GM21619 (cell line): ENCODE results near the gene ULK4.
"Not testable (repeated sequence)": the region's sequence is repeated elsewhere in the genome, so short reads cannot be mapped to it uniquely, and the experiment has no call there.

Experiments
- ATAC-seq: cut with Tn5 transposase; IDR thresholded peaks from one replicate; pipeline ENCODE4 v1.9.1; 2021; ENCODE audit not compliant: unreplicated experiment

Gene ULK4

DNA sequence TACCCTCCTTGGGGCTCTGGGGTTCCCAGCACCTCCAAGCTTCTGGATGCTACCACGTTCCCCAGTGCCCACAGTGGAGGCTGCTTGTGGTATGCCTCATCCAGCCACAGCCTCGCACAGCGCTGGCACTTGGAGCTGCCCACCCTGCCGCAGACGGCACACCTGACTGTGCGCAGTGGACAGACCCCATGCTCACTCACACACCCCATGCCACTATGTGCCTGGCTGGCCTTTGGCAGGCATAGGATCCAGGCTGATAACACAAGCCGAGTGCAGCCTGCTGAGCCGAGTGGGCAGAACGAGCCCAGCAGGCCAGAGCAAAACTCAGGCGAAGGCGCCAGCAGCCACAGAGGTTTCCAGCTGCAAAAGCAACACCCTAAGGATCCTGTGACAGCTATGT lies 311.5 kb downstream of the ULK4 start:
- no peak for ATAC-seq

DNA sequence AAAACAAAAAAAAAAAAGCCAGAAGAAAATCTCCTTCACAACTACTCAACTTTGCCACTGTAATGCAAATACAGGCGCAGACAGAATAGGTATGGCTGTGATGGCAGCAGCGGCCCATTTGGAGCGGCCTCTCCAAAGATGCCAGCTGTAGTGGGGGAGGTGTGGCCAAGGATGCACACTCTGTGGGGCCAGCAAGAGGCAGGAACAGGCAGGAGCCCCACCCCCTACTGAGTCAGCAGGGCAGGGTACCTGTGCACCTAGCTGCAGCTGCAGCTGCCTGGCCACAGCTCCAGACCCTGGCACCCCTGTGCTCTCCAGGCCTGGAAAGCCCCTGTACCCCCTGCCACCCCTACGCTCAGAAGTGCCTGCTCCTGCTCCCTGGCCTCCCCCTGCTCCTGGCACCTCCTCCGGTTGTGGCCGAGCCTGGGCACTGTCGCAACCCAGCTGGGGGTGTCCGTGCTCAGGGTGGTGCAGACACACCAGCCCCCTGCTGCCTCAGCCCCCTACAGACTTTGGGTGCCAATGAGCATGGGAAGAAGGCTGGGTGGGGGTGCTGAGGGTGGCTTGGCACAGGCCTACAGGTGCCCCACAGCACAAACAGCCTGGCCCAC lies 312.7 kb downstream of the ULK4 start:
- no peak for ATAC-seq

DNA sequence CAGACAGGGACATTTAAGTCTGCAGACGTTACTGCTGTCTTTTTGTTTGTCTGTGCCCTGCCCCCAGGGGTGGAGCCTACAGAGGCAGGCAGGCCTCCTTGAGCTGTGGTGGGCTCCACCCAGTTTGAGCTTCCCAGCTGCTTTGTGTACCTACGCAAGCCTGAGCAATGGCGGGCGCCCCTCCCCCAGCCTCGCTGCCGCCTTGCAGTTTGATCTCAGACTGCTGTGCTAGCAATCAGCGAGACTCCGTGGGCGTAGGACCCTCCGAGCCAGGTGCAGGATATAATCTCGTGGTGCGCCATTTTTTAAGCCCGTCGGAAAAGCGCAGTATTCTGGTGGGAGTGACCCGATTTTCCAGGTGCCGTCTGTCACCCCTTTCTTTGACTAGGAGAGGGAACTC lies 314.2 kb downstream of the ULK4 start:
- not testable (repeated sequence) for ATAC-seq

DNA sequence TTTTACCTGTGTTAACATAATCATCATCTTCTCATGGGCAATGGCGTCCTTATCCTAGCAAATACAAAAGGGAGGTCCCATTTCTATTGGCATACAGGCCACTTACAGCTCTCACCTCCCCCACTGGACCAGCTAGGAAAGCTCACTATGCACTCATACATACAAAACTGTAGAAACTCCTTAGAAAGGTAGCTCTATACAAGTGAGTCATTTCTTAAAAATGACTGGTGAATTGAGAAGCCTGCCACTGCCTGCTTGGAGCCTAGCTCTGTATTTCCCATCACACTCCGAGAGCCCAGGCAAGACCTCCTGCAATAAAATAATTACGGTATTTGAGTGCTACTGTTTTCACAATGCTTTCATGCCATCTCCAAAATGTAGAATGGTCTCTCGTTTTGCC lies 321.8 kb downstream of the ULK4 start:
- ATAC-seq = no peak

DNA sequence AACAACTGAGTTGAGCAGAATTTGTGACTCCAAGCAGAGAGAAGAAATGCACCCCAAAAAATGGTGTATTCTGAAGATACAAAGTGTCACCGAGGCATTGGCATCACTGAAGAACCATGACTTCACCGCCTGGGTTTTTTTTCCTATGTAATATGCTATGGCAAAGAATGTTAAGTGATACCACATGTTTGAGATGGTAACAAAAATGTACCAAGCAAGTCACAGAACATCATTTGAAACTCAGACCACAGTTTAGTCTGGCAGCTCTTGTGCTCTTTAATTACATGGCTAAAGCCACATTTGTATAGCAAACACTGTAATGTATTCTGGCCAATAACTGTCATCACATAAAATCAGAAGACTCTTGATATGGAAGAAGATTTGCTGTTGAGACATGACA lies 323.5 kb downstream of the ULK4 start:
- no peak for ATAC-seq

DNA sequence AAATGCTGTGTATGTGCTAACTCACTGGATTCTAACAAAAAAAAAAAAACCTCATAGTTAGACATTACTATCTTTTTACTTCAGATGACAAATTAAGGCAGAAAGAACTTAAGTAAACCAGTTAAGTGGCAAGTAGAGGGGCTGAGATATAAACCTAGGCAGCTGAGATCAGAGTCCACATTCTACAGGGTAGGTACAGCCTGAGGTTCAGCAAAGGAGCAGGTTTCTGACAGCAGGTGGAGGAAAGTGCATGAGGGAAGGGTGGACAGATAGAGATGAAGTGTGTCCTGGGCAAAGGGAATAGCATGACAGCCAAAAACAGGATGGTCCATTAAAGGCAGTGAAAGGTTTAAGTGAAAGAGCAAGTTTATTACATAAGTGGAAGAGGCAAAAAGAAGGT lies 329.2 kb downstream of the ULK4 start:
- no peak for ATAC-seq

DNA sequence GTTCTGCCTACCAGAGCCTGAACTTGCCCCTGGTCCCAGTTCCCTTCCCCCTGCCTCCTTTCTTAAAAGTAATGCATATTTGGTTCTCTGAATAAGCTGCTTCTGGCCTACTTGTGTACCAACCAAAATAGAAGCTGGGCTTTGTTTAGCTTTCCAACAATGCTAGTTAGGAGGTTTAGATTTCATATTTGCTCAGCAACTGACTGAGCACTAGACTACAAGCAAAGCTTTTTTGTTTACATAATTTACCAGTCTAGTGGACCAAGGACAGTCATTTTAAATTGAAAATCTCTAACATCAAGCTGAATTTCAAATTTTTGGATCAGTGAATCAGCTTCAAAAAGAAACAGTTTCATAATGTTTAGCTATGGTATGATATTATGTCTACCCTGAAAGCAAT lies 331.2 kb downstream of the ULK4 start:
- no peak for ATAC-seq

DNA sequence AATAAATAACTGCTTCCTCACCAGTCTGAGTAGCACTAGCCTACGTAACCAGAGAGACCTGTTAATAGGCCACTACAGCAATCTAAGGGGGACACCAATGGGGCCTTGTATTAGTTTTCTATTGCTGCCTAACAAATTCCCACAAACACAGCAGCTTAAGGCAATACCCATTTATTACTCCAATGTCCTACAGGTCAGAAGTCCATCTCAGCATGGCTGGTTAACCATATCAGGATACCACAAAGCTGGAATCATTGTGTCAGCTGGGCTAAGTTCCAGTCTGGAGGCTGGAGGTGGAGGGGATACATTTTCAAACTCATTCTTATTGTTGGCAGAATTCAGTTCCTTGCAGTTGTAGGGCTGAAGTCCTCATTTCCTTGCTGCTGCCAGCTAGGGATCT lies 331.9 kb downstream of the ULK4 start:
- ATAC-seq = no peak

DNA sequence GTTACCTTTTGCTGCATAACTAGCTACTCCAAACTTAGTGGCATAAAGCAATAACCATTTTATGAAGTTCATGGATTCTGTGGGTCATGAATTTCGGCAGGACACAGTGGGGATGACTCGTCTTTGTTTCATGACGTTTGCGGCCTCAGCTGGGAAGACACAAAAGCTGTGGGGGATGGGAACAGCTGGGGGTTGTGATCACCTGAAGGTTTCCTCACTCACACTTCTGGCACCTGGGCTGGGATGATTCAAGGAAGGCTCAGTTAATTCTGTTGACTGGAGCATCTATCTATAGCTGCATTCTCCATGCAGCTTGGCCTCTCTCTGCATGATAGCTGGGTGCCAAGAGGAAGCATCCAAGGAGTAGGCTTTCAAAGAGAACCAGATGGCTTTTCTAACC lies 332.8 kb downstream of the ULK4 start:
- no peak for ATAC-seq

DNA sequence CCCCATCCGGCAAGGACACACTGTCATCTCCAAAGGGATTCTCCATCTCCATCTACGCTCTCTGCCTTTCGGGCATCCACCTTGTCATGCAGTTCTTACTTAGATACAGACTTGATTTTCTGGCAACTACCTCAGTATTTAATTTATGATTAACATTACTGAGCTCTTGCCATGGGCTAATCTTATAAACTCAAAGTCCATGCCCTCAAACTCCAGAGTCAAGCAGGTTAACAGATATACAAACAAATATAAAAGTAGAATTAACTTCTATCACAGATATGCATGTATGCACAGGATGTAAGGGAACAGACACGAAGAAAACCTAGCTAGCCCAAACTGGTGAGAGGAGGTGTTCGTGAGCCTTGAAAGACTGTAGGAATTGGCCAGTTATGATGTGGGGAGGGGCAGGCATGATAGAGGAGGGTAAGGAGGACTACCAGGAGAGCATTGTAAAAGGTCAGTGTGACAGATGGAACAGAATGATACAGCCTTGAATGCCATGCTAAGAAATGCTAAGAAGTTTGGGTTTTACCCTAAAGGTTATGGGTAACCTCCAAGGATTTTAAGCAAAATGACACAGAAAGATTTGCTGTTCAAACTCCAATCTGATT lies 334.3 kb downstream of the ULK4 start:
- no peak for ATAC-seq

DNA sequence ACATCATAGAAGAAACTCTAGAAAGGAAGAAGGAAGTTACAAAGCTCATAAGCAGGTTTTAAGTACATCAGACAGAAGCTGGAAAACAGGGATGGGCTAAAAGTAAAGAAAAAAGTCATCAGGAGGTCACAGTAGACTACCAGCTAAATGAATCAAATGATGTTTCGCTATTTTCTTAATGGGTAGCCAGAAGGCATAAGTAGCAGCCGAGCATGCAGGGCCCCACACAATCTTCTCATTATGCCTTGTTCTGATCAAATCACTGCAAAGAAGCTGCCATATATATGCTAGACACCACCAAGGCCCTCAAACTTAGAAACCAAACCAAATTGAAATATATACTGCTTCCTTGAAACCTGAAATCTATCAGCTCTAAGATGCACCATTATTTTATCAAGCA lies 349.1 kb downstream of the ULK4 start:
- ATAC-seq = no peak

DNA sequence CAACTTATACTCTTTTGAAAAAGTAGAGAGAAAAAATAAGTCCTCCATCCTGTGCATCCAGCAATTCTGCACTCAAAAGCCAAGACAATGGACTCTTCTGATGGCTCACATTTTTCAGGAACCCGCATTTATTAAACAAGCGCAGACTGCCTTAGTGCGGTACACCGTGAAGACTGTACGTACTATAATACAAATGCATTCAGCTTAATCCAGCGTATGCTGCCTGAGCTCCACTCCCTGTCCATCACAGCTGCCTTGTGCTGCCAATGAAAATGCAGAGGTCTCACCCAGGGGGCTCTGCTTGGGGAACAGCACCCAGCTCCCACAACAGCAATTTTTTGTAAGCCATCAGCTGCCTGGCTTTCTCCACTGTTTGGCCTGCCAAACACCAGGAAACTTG lies 350.9 kb downstream of the ULK4 start:
- ATAC-seq = no peak

DNA sequence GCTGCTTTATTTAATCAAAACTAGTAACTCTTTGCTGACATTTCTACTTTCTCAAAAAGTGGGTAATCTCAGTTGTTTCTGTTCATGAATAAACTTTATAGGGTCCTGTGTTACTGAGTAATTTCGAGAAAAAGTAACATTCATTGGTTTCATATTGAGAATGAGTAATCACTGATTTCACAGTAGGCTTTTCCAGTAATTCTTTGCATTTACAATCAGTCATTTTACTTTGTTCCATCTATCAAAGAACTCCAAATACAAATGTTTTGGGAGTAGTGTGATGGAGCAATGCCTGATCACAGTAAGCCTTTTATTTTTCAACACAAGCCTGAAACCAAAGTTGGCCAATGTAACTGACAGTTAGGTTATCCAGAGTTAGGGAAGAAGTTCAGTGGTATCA lies 353.6 kb downstream of the ULK4 start:
- no peak for ATAC-seq

DNA sequence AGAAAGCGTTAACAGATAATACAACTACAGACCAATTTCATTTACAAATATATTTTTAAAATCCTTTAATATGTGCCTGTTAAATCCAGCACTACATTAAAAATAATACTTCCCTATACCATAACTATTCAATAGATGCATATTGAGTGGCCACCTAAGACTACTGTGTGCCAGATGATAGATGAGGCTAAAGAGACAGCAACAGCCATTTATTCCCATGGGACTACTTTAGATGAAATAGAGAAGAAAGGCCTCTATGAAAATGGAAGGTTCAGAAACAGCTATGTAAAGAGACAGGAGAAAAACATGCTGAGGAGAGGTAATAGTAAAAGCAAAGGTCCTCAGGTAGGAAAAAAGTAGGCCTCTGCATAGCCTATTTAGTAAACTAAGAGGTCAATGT lies 358.1 kb downstream of the ULK4 start:
- ATAC-seq = no peak

DNA sequence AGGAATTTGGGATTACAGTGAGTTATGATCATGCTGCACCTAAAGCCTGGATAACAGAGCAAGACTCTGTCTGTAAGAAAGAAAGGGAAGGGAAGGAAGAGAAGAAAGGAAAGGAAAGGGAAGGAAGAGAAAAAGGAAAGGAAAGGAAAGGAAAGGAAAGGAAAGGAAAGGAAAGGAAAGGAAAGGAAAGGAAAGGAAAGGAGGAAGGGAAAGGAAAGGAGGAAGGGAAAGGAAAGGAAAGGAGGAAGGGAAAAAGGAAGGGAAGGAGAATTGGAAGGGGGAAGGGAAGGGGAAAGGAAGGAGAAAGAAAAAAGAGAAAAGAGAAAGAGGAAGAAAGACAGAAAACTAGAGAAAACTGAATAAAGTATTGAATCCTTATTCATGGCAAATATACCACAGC lies 359.8 kb downstream of the ULK4 start:
- no peak for ATAC-seq

DNA sequence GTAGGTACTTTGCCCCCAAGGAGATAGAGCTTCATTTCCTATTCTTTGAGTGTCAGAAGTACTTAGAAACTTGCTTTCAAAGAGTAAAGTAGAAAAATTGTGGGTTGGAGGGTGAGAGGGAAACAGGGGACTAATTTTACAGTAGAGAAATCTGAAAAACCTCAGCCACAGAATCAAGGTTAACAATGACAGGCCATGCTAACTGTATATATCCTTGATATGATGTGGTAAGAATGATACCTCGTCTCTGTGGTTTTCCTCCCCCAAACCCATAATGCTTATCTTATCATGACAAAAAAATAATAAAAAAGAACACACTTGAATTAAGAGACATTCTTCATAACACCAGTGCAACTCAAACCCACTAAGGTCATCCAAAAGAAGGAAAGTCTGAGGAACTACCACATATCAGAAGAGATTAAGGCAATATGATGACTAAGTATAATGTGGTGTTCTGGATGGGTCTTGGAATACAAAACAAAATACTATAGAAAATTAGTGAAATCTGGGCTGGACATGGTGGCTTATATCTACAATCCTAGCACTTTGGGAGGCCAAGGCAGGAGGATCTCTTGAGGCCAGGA lies 360.4 kb downstream of the ULK4 start:
- ATAC-seq = no peak

DNA sequence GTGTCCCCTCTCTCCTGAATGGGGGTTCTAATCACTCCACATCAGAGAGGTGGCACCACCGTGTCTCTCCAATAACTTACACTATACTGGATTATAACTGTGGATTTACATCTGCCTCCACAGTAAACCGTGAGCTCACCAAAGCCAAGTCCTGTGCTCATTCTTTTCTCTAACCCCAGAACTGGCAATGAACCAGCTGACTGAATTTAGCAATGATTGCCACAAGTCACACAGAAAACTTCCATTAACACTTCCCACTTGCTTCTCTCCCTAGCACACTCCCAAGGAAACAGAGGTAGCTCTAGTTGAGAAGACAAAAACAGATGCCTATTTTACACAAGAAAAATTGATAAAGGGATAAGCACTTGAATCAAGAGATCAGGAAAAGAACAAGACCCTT lies 361.3 kb downstream of the ULK4 start:
- no peak for ATAC-seq

DNA sequence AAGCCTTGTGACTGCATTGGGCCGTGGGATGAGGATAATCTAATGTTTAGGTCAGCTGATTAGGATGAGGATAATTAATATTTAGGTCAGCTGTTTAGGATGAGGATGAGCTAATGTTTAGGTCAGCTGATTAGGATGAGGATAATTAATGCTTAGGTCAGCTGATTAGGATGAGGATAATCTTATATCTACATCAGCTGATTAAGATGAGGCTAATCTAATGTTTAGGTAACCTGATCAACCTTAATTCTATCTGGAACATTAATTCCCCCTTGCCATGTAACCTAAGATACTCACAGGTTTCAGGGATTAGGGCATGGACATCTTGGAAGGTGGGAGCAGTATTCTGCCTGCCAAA lies 362.8 kb downstream of the ULK4 start:
- ATAC-seq = no peak

DNA sequence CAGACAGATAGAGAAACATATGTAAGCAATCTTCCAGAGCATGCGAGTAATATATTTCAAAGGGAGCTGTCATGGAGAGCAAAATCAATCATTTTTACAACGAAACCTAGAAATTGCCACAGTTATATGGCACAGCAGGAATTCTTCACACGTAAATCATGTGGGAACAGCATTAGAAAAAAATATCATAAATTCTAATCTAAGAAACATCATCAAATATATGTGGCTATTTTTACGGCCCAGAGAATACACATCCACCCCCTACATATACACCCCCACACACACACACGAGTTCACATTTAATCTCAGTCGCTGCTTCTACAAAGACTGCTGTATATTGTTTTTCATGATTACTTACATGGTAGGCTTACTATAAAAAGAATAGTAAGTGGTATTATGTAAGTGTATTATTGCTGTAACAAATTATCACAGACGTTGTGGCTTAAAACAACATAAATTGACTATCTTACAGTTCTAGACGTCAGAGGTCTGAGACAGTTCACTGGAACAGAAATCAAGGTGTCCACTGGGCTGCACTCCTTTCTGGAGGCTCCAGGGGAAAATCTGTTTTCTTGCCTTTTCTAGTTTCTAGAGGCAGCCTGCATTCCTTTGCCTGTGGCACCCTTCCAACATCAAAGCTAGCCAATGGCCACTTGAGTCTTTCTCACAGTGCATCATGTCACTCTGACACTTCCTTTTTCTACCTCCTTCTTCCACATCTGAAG lies 363.3 kb downstream of the ULK4 start:
- no peak for ATAC-seq

DNA sequence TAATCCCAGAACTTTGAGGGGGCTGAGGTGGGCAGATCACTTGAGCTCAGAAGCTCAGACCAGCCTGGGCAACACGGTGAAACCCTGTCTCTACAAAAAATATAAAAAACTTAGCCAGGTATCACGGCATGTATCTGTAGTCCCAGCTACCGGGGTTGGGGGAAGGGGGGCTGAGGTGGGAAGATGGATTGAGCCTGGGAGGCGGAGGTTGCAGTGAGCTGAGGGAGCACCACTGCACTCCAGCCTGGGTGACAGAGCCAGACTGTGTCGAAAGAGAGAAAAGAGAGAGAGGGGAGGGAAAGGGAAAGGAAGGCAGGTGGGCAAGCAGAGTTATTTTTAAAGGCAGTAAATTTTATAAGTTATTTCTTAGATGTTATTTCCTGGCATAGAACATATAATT lies 368.1 kb downstream of the ULK4 start:
- ATAC-seq = no peak

DNA sequence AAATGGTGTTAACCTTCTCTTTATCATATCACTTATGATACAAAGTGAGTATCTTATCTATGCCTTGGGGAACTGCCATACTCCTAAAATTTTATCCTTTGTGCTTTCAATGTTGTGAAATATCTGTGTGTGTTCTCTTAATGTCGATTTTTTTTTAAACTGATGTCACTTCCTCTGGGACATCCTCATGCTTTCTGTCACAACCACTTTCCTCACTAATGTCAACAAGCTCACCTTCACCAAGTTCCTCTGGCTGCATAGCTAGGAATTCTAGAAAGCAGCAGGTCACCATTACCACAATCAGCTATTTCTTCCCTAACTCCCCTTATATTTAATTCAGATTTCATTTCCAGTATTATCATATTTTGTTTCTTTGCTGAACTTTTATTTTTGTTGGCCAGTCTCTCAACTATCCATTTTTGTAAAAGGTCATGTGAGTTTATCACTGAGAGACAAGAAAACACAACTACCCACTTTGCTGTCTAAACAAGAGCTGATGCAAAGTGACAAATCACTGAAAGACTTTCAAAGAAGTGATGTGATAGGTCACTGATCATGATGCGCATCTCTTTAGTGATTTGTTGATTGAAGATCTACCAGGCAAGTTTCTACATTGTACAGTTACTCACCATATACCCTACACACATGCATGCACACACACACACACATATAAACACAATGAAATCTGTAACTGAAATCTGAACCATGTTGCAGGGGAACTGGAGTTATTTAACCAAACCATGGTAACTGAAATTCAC lies 369.0 kb downstream of the ULK4 start:
- no peak for ATAC-seq

DNA sequence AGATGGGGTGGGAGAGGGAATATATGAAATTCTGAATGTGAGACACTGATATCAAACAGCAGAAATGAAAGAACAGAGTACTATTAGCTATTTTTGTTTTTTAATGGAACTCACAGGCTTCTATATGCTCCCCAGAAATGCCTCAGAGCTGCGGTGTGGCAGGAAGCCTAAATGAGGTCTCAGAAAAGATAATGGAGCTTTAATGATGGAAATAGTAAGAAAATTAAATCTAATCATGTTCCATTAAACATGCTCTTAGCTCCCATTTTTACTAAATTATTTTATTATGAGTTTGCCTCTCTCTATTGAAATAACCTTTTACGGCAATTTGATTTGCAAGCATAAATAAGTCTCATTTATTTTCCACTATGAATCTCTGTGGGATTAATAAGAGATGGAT lies 378.9 kb downstream of the ULK4 start:
- no peak for ATAC-seq
